ENCODE data around the gene MYLIP. TPM values are rescaled to one million over a fixed set of nuclear protein-coding genes. Genes with fewer than 3 reads are reported as not detected.

Gene MYLIP
- total RNA-seq = 10 to 100 TPM; 20.1 to 46.2 (median 24.7) TPM

GRCh38 chr6:16128759-16129622 lies at the start of gene MYLIP:
Gene MYLIP, plus strand, starts transcription at chr6:16129086. Its CDS starts 237 bp downstream, at chr6:16129323.
- peak; percentile 99 for DNase-seq
- Histone ChIP-seq H3K36me3 (peaks cover 0 to 4% (median 0%) of the 10 kb centered on the region in 3 donors), H3K27me3 (no peaks in the 10 kb centered on the region), H3K9me3 (no peaks in the 10 kb centered on the region), H3K4me1 (peaks cover 0 to 25% (median 5%) of the 10 kb centered on the region in 4 donors), H3K27ac (peak within 1 kb of the TSS; percentile 94 to 100 (median 97)), H3K4me3 (peak within 1 kb of the TSS; percentile 86 to 99 (median 96))
- TF ChIP-seq, protein P1, sequence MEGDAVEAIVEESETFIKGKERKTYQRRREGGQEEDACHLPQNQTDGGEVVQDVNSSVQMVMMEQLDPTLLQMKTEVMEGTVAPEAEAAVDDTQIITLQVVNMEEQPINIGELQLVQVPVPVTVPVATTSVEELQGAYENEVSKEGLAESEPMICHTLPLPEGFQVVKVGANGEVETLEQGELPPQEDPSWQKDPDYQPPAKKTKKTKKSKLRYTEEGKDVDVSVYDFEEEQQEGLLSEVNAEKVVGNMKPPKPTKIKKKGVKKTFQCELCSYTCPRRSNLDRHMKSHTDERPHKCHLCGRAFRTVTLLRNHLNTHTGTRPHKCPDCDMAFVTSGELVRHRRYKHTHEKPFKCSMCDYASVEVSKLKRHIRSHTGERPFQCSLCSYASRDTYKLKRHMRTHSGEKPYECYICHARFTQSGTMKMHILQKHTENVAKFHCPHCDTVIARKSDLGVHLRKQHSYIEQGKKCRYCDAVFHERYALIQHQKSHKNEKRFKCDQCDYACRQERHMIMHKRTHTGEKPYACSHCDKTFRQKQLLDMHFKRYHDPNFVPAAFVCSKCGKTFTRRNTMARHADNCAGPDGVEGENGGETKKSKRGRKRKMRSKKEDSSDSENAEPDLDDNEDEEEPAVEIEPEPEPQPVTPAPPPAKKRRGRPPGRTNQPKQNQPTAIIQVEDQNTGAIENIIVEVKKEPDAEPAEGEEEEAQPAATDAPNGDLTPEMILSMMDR (IDR thresholded peaks at IDR 0.05) = peak; percentile 19 to 94 (median 72)
- TF ChIP-seq POLR2A (IDR thresholded peaks at IDR 0.05) = peak; percentile 99 to 100

DNA sequence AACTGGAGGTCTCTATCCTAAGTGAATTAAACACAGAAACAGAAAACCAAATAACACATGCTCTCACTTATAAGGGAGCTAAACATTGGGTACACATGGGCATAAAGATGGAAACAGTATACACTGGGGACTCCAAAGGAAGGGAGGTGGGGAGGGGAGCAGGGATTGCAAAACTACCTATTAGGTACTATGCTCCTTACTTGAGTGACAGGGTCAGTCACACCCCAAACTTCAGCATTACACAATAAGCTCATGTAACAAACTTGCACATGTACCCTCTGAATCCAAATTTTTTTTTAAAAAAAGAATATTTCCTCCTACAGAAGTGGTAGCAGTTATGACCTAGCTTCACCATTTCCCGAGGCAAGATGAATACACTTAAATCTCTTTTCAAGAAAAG lies 49.5 kb upstream of the MYLIP start:
- Histone ChIP-seq H3K4me1 (no peaks in the 10 kb centered on the region), H3K27ac (no peak overlapping the region), H3K9me3 (no peaks in the 10 kb centered on the region), H3K36me3 (no peaks in the 10 kb centered on the region), H3K27me3 (no peaks in the 10 kb centered on the region), H3K4me3 (no peak overlapping the region)
- DNase-seq = no peak
- TF ChIP-seq POLR2A (IDR thresholded peaks at IDR 0.05) = no peak
- TF ChIP-seq, protein P1 (IDR thresholded peaks at IDR 0.05) = no peak

DNA sequence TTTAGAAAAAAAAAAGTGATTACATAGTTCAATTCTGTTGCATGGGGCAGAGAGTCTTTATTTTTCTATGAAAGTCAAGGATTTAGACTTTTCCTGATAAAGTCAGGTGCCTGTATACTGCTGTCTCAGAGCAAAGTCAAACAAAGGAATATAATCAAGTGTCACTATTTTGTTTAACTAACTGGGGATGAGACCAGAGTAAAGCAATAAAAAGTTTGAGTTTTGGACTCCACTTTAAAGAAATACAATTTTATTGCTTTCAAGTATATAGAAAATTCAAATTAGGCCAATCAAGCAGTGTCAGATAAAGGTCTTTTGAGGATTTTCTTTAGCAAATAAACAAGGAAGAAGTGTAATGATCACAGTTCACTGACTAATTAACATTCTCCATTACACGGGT lies 48.7 kb upstream of the MYLIP start:
- TF ChIP-seq, protein P1 (IDR thresholded peaks at IDR 0.05) = no peak
- no peak for TF ChIP-seq POLR2A (IDR thresholded peaks at IDR 0.05)
- H3K36me3 ChIP-seq = no peaks in the 10 kb centered on the region
- H3K4me1 ChIP-seq = no peaks in the 10 kb centered on the region
- no peak overlapping the region for H3K4me3 ChIP-seq
- no peak for DNase-seq
- H3K27ac ChIP-seq = no peak overlapping the region
- H3K9me3 ChIP-seq = no peaks in the 10 kb centered on the region
- no peaks in the 10 kb centered on the region for H3K27me3 ChIP-seq

- Histone ChIP-seq H3K4me1 (no peaks in the 10 kb centered on the region), H3K4me3 (no peak overlapping the region), H3K27ac (no peak overlapping the region), H3K9me3 (no peaks in the 10 kb centered on the region), H3K27me3 (no peaks in the 10 kb centered on the region), H3K36me3 (no peaks in the 10 kb centered on the region)
- no peak for DNase-seq
- TF ChIP-seq, protein P1 (IDR thresholded peaks at IDR 0.05) = no peak
Observed at GRCh38 chr6:16081326-16081725, 47.6 kb upstream of the MYLIP start.

- no peaks in the 10 kb centered on the region for H3K36me3 ChIP-seq
- H3K27me3 ChIP-seq = no peaks in the 10 kb centered on the region
- H3K4me3 ChIP-seq = no peak overlapping the region
- no peaks in the 10 kb centered on the region for H3K9me3 ChIP-seq
- no peak for TF ChIP-seq POLR2A (IDR thresholded peaks at IDR 0.05)
- TF ChIP-seq, protein P1 (IDR thresholded peaks at IDR 0.05) = no peak
- H3K4me1 ChIP-seq = no peaks in the 10 kb centered on the region
- no peak for DNase-seq
- H3K27ac ChIP-seq = no peak overlapping the region
Observed at GRCh38 chr6:16082361-16082760, 46.5 kb upstream of the MYLIP start.

Measured in Peyer's patch (tissue), 4 donors.